Stimulated activated CD4-positive, alpha-beta T cell treated with anti-CD3 and anti-CD28 coated beads, Interleukin-12 subunit alpha, Interleukin-12 subunit beta, amount 100 ng/mL, for 24 hours (primary cell): ENCODE measurements around the gene CPXM1.
"Not testable (repeated sequence)": the region's sequence is repeated elsewhere in the genome, so short reads cannot be mapped to it uniquely, and the experiment has no call there.

Experiments used
- DNase-seq, 2 experiments: peaks; one replicate each; pipeline ENCODE4 v3.0.0-alpha.2; 2020; ENCODE audit warnings: low read depth in 2 of 2

Gene CPXM1

GRCh38 chr20:2820896-2821869 is 20.8 kb upstream of the CPXM1 start:
- DNase-seq, result no peak

- no peak for DNase-seq
Observed at GRCh38 chr20:2820084-2820895, 19.9 kb upstream of the CPXM1 start.

GRCh38 chr20:2817891-2818595 is 17.6 kb upstream of the CPXM1 start:
- no peak for DNase-seq

- no peak for DNase-seq
Observed at GRCh38 chr20:2817341-2817726, 16.9 kb upstream of the CPXM1 start.

- no peak for DNase-seq
Observed at GRCh38 chr20:2816583-2817340, 16.3 kb upstream of the CPXM1 start.

- no peak for DNase-seq
Observed at GRCh38 chr20:2816030-2816582, 15.7 kb upstream of the CPXM1 start, which contains the start of gene TMEM239. Gene TMEM239 (plus strand): TSS chr20:2816364. CDS start chr20:2816555, 191 bp downstream.

GRCh38 chr20:2815242-2815900 is 14.9 kb upstream of the CPXM1 start:
- no peak for DNase-seq

- DNase-seq, result no peak
Observed at GRCh38 chr20:2814587-2815051, 14.2 kb upstream of the CPXM1 start, which contains the start of gene C20orf141. Gene C20orf141 (plus strand): TSS chr20:2814987. CDS start chr20:2815185, 198 bp downstream.

GRCh38 chr20:2814076-2814475 is 13.6 kb upstream of the CPXM1 start:
- no peak for DNase-seq

GRCh38 chr20:2812189-2812588 is 11.8 kb upstream of the CPXM1 start:
- no peak for DNase-seq

- DNase-seq, result no peak
Observed at GRCh38 chr20:2809690-2810089, 9.3 kb upstream of the CPXM1 start.

GRCh38 chr20:2807929-2808328 is 7.5 kb upstream of the CPXM1 start:
- not testable (repeated sequence) for DNase-seq

- DNase-seq, result no peak
Observed at GRCh38 chr20:2807019-2807418, 6.6 kb upstream of the CPXM1 start.

GRCh38 chr20:2806351-2806701 is 5.9 kb upstream of the CPXM1 start:
- no peak for DNase-seq

GRCh38 chr20:2805689-2806350 is 5.4 kb upstream of the CPXM1 start:
- DNase-seq, result no peak

- no peak for DNase-seq
Observed at GRCh38 chr20:2804852-2805688, 4.6 kb upstream of the CPXM1 start.

- DNase-seq, result no peak
Observed at GRCh38 chr20:2804041-2804828, 3.8 kb upstream of the CPXM1 start.

- no peak for DNase-seq
Observed at GRCh38 chr20:2801286-2801728, 880 bp upstream of the CPXM1 start.
